ENCODE measurements around the gene IFI6. TPM values are rescaled to one million over a fixed set of nuclear protein-coding genes. Genes with fewer than 3 reads are reported as not detected.

Gene IFI6
- total RNA-seq, 1 donor from 2014 or later: 41.1 TPM

DNA sequence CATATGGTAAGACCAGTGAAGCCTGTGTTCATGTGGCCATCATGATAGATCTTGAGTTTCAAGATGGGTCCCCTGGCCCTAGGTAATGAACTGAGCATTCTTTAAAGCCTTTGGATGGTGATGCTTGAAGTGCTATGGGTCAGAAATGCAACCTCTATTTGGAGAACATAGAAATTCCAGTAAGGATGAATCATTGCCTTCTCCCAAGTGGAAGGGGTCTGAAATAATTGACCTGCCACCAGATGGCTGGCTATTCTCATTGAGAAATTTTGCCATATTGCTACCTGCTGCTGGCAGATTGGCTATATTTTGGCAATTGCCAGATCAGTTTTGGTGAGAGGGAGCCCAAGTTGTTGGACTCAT is 739 bp upstream of the IFI6 start:
- no peak for DNase-seq (ENCODE audit: low read depth, low spot score)

DNA sequence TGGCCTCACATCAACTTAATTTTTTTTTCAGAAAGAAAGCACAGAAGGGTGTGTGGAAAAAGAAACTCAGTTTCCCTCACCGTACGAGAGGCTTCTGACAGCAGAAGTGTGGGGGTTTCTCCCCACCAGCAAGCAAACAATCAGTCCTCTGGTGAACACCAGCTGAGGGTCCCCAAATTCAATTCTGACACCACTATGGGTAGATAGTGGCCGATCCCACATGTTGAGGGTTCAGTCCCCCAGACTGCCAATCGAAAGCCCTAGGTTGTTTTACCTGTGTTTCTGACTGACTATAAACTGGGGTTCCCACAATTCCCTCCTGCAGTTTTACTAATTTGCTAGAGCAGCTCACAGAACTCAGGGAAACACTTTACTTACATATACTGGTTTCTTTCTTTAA is 2.1 kb downstream of the IFI6 start:
- no peak for DNase-seq (ENCODE audit: low read depth, low spot score)

DNA sequence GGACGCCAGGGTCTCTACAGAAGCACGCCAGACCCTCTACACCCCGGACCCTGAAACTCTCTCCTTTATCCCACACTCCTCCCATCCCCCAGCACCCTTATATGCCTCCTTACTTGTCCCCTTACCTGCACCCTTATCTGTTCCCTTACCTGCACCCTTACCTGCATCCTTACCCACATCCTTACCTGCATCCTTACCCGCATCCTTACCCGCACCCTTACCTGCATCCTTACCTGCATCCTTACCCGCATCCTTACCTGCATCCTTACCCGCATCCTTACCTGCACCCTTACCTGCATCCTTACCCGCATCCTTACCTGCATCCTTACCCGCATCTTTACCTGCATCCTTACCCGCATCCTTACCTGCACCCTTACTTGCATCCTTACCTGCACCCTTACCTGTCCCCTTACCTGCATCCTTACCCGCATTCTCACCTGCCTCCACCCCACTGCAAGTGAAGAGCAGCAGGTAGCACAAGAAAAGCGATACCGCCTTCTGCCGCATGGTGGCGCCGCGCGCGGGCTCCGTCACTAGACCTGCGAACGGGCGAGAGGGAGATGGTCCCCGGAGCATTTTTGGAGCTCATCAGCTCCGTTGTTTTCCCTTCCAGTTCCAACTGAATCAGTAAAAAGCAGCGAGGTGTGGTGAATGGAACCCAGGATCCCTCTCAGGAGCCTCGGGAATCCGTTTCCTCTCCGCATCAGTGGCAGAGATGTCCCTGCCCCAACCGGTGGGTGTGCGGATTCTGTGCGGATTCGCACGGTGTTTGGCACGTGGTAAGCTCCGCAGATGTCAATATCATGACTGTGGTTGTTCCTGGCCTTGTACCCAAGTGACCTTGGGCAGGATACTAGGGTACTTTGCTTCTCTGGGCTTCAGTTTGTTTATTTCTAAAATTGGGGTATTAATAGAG is 2.9 kb downstream of the IFI6 start:
- no peak for DNase-seq (ENCODE audit: low read depth, low spot score)

DNA sequence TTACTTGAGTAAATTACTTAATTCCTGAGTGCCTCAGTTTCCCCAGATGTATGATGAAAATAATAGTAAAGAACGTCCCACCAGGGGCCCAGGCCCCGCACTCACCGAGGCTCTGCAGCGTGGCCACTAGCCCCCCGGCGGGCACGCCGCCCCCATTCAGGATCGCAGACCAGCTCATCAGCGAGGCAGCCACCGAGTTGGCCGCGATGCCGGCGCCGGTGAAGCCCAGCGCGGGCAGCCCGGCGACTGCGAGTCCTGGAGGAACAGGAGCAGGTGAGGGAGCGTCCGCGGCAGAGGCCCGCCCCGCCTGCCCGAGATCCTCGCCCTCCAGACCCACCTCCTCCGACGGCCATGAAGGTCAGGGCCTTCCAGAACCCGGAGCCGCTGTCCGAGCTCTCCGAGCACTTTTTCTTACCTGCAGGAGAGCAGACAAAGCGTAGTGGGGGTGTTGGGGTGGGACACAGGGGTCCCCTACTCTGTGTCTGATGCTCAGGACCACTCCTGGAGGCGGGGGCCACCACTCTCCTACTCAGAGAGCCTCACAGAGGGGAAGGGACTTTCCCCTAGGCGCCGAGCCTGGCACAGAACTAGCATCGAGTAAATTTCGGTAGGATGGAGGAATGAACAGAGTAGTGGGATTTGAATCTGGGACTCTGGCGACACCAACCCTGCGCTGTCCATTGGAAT is 3.7 kb downstream of the IFI6 start:
- no peak for DNase-seq (ENCODE audit: low read depth, low spot score)

DNA sequence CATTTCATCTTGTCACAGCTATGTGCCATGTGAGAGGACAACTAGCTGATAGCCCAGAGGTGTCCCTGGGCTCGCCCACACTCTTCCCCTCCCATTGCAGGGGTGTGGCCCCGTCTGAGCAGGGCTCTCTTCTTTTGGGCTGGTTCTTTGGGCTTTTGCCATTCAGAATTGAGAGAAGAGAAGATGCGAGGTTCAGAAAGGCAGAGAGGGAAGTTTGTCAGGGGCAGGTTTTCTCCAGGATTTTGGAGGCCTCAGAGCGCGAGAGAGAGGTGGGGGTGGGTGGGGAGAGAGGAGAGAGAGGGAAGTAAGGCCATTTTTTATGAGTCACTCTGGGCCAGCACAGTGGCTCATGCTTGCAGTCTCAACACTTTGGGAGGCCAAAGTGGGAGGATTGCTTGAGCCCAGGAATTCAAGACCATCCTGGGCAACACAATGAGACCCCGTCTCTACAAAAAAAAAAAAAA is 5.2 kb downstream of the IFI6 start:
- DNase-seq (ENCODE audit: low read depth, low spot score): no peak

DNA sequence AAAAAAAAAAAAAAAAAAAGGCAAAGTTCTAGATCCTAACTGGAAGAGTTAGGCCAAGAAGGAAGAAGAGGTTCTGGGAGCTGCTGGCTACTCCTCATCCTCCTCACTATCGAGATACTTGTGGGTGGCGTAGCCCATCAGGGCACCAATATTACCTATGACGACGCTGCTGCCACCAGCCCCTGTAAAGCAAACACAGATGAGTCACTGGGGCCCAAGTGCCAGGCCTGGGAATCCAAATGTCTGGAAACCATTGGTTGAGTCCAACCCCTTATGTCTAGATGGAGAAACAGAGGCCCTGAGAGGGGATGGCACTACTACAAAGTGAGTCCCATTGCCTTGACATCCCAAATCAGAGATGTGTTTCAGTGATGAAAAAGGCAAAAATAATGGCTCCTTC is 5.7 kb downstream of the IFI6 start:
- DNase-seq (ENCODE audit: low read depth, low spot score): no peak

DNA sequence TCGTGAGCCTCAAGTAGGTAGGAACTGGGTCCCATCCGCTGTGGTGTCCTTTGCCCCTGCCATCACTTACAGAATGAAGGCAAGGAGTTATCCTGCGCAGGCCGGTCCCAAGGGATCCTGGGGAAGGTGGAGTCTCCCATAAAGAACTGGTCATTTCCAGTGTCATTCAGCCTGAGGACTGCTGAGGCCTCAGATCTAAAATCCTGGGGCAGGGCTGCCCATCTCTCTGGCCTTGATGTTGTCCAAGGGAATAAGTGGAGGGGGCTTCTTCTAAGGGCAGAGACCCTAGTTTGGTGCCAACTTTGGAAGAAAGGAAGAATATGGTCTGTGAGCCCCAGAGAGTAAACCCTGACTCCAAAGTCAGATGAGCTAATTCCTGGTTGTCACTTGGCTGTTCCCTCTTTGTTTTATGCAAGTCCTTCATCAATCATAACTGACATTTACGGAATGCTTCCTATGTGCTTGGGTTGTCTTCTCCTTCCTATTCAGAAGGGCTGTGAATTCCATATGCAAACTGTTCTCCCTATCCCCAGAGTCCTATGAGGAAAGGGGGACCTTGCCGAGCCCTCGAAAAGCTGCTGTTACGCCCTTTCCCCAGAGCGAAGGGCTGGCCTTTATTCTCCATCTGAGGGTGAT is 6.9 kb downstream of the IFI6 start:
- no peak for DNase-seq (ENCODE audit: low read depth, low spot score)

DNA sequence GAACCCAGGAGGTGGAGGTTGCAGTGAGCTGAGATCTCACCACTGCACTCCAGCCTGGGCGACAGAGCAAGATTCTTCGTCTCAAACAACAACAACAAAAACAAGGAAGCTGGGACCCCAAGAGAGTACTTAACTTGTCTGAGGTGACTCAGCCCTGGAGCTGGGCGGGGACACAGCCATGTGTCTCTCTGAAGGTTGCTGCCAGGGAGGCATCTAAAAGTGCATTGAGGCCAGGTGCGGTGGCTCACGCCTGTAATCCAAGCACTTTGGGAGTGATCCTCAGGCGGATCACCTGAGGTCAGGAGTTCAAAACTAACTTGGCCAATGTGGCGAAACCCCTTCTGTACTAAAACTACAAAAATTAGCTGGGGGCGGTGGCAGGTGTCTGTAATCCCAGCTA is 7.7 kb downstream of the IFI6 start:
- no peak for DNase-seq (ENCODE audit: low read depth, low spot score)

DNA sequence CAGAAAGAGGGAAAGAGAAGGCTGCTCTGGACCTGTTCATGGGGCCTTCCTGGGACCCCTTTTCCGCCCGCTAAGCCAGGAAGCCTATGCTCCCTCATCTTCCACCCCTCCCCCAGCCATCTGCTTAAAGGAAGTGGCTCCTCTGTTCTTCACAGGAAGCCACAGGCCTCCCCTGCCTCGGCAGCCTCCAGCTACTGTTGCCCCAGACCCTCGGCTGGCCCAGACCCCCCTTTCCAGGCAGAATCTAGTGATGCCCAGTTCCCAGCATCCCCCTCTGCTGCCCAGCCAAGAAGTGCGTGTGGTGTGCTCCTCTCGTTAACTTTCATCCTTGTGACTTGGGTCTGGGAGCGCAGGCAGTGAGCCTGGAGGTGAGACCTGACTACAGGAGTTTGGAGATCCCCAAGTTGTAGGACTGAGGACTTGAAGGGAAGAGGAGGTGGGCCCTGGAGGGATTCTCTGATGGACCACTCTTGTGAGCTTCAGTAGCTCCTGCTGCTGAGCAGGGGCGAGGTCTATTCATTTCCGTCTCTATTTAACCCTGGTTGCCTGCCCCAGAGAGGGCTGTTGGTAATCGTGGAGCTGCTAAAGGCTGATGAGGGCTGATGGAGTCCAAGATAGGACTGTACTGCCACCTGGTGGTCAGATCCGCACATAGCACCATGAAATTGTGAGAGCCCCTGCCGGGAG is 9.1 kb downstream of the IFI6 start:
- DNase-seq (ENCODE audit: low read depth, low spot score): no peak

DNA sequence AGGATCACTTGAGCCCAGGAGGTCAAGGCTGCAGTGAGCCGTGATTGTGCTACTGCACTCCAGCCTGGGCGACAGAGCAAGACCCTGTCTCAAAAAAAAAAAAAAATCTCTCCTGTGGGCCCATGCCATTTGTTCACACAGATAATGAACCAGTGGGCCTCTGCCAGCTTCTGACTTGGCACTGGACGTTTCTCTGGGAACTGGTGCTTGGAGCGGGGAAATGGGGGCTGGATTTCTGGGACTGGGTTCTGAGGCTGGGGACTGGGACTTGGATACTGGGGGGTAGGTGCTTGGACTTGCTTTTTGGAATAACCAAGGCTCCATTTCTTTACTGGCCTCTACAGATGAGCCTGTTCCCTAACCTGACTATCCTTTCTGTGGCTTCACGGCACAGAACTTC is 9.7 kb downstream of the IFI6 start:
- DNase-seq (ENCODE audit: low read depth, low spot score): no peak

DNA sequence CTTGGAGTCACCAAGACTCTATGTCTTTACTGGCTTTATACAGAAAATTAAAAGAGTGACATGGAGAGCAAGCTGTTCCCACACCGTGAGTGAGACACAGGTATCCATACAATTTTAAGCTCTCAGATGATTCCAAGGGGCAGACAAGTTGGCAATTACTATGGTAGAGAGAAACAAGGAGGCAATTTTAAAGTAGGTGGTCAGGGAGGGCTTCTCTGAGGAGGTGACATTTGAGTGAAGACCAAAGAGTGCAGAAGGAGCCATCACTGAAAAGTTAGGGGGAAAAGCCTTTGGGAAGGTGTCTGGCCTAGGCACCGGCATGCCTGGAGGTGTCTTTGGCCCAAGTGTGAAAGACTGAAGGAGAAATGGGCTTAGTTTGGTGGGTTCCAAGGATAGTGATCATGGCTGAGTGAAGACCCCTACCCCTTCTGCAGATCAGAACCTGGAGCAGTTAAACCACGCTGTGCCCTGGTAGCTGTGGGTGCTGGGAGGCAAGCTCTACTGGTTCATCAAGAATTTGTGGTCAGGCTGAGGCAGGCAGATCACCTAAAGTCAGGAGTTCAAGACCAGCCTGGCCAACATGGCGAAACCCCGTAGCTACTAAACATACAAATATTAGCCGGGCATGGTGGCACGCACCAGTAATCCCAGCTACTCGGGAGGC is 10.4 kb downstream of the IFI6 start:
- DNase-seq (ENCODE audit: low read depth, low spot score): no peak

DNA sequence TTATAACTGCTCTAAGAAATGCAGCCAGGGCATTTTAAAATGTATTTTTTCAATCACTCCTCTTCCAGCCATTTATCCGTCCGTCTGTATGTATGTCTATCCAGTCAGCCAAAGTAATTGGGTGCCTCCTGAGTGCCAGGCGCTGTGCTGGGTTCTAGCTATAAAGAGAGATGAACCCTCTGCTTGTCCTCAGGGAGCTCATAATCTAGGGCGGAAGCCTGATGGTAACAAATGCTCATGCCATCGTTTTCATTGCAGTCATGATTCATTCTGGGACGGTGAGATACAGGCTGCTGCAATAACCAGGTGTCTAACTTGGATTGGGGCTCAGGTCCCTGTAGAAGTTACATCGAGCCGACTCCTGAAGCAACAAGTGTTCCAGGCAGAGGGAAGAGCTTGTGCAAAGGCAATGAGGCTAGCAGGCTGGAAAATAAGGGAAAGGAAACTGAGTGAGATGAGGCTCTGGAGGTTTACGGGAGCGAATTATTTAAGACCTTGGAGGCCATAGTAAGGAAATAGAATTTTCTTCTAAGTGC is 11.6 kb downstream of the IFI6 start:
- no peak for DNase-seq (ENCODE audit: low read depth, low spot score)

DNA sequence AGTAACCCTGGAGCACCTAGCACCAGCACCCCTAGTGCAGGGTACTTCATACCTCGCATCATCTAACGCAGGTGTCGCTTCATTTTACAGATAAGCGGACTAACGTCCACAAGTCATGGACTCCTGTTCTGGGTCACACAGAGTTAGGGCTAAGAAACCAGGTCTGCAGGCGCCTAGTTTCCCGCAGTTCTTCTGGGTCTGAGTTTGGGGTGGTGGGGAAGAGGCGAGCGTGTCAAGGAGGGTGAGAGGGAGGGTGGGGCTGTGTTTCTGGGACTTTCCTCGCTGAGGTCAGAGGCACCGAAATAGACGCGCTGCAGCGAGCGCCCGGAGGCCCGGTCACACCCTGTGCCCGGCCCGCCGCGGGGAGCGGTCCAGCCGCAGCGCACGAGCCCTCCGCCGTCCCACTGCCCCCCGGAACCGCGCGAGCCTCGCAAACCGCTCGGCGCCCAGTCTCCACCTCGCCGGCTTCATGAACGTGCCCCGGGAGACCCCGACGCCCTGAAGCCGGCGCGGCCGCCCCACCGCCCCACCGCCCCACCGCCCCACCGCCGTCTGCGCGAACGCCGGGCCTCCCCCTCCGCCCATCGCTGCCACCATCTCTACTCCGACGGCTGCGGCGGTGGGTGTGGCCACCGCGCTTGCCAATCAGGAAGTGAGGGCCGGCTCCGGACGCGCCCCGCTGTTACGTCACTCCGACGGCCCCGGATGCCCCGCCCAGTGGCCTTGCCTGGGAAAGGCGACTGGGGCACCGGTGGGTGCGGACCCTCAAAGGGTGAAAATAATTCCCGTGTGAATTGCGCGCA is 12.3 kb downstream of the IFI6 start:
- DNase-seq (ENCODE audit: low read depth, low spot score): peak; percentile 39

DNA sequence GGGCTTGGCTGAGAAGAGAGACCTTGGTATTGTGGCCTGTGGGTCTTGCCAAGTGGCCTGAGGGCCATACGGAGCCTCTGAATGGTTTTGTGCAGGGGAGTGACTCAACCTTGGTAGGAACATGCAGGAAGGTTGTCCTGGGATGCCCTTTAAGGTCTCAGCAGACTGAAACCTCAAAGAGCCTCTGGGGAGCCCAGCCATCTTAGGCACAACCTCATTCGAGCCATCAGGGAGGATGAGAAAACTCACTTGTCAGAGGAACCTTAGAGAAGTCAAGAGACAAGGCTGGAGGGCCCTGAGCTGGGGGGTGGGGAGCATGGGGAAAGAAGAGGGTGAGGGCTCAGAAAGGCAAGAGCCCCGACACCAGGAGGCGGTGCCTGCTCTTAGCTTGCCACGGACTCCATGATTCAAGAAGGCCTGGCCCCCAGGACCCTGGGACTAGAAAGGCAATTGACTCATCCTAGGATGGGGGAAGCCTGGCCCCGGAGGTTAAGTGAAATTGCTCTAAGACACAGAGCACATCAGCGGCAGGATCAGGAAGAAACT is 13.0 kb downstream of the IFI6 start:
- no peak for DNase-seq (ENCODE audit: low read depth, low spot score)

DNA sequence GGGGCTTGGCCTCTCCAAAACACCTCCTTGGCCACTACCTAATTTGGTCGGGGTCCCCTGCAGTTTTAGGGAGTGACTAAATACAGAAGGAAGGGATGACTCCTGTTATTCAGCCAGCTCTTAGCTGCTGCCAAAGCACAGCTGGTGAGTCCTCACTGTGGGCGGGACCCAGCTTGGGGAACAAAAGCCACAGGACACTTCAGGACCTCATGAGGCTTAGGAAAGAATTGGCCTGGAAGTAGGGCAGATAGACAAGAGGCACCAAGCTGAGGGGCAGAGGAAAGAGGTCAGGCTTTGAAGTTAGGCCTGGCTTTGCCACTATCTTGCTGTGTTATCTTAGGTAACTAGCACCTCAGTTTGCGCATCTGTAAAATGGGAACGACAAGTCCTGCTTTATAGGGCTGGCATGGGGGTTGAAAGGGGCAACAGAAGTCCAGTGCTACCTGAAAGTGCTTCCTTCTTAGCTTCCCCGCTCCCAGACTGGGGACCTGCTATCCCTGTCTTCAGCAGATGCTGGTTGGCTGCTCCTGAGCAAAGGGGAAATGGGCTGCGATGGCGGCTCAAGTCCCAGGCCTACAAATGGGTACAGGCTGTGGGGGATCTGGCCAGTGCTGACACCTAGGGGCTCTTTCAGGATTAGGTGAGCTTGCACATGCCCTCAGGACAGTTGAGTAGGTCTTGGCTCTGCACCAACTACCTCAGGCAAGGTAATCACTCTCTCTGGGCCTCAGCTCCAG is 15.7 kb downstream of the IFI6 start:
- no peak for DNase-seq (ENCODE audit: low read depth, low spot score)

DNA sequence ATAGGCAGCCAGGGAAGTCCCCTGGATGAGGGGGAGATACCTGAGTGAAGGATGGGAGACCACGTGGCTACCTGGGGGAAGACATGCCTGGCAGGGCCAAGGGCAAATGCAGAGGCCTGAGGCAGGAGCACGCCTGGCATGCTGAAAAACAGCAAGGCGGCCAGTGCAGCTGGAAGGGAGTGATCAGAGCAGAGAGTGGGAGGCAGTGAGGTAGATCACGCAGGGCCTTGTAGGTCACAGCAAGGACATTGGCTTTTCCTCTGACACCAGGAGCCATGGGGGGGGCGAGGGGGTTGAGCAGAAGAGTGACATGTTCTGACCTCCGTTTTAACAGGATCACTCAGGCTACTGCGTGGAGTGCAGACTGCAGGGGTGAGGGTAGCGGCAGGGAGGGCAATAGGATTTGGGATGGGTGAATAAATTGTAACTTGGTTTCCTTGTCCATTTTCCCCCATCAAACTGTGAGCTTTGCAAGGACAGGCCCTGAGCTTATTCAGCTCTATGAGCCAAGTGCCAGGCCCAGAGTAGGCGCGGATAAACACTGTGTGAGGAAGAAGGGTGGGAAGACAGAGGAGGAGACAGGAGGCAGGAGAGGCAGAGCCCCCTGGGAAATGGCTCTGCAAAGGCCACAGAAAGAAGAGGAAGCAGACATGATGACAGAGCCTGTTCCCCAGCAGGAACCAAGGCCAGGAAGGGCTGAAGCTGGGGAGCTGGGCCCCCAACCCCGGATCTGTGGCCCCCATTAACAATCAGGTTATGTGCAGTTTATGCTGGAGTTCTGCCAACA is 16.6 kb downstream of the IFI6 start:
- DNase-seq (ENCODE audit: low read depth, low spot score): no peak

DNA sequence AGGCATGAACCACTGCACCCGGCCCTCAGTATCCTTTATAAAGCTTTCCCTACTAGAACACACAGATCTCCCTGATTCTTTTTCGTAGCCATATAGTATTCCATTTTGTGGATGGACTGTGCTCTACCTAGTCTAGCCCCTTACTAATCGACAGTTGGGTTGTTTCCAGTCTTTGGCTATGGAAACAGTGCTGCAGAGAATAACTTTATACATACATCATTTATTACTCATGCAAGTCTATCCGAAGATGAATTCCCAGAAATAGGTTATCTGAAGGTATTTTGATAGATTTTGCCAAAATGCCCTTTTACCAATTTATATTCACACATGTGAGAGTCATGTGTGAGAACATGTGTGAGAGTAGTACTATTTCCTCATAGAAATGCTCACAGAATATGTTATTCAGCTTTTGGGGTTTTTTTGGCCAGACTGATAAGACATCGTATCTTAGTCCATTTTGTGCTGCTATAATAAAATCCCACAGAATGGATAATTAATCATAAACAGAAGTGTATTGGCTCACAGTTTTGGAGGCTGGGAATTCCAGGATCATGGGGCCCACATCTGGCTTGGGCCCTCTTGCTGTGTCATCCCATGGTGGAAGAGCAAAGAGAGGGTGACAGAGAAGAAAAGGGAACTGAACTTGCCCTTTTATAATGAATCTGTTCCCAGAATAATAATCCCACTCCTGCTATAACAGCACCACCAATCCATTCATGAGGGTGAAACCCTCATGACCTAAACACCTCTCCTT is 19.7 kb downstream of the IFI6 start:
- DNase-seq (ENCODE audit: low read depth, low spot score): no peak
